Testis (tissue), 3 donors: ENCODE results near the gene DRAXIN. TPM values are rescaled to one million over a fixed set of nuclear protein-coding genes. Genes with fewer than 3 reads are reported as not detected.

ENCODE experiments used
- DNase-seq: peaks from one replicate; pipeline ENCODE4 v3.0.0-alpha.2; 2019
- H3K27ac ChIP-seq, 2 donors: fragments of 200-600 bp; sonication (generic); one replicate each; pipeline ENCODE4 v1.5.1; 2019
- H3K27me3 ChIP-seq: fragments of 200-600 bp; sonication (generic); one replicate; pipeline ENCODE4 v1.5.1; 2019
- H3K36me3 ChIP-seq: fragments of 200-600 bp; sonication (generic); one replicate; pipeline ENCODE4 v1.5.1; 2017; ENCODE audit warnings: low read depth; ENCODE audit errors: missing control alignments
- H3K4me1 ChIP-seq: fragments of 200-600 bp; sonication (generic); one replicate; pipeline ENCODE4 v1.5.1; 2019
- H3K4me3 ChIP-seq, 2 donors: fragments of 200-600 bp; sonication (generic); one replicate each; pipeline ENCODE4 v1.5.1; 2017 to 2019
- H3K9me3 ChIP-seq: fragments of 200-600 bp; sonication (generic); one replicate; pipeline ENCODE4 v1.5.1; 2017
- CTCF ChIP-seq, 3 experiments: fragments of 450-650 bp in 2 of 3; fragments of 200-600 bp in 1 of 3; sonication (generic) in 1 of 3; IDR thresholded peaks; one replicate each; pipeline ENCODE4 v1.5.1; 2016 to 2019; ENCODE audit warnings: antibody characterized with exemption in 3 of 3, mild to moderate bottlenecking in 2 of 3, moderate library complexity in 1 of 3
- POLR2A ChIP-seq: fragments of 450-650 bp; IDR thresholded peaks from one replicate; pipeline ENCODE4 v1.6.1; 2017; ENCODE audit warnings: antibody characterized with exemption, mild to moderate bottlenecking, moderate library complexity
- WGBS, 2 donors: methylation state at CpG; one replicate each; pipeline ENCODE4 v1.1.5; 2018; 5-methylcytosine and 5-hydroxymethylcytosine counted together
- intact Hi-C: fragments of 100-400 bp; cut with DNase I; formaldehyde crosslinking; loops from one replicate; pipeline ENCODE4 v1.15.1; 2023; ENCODE audit warnings: low total_unique reads
- polyA plus RNA-seq: library from polyadenylated mRNA; stranded (reverse); fragments of 350-450 nt; fragmentation: Illumina TruSeq; extraction: RNeasy Lipid Tissue Mini Kit (QIAGEN cat#74804); gene quantifications from one replicate; pipeline ENCODE4 v1.2.3, GENCODE V29; 2014; ENCODE audit warnings: low read depth, low replicate concordance; ENCODE audit not compliant: insufficient read depth
- total RNA-seq, 2 donors: library from RNA; depleted of rRNA; stranded (reverse); fragments of >200 nt; gene quantifications; one replicate each; pipeline ENCODE4 v1.2.3, GENCODE V29; 2016

DRAXIN gene
- total and polyA plus RNA-seq, 3 donors from 2014 or later, result 0.53 to 0.93 (median 0.79) TPM

GRCh38 chr1:11707621-11708276, 16.2 kb downstream of the DRAXIN start:
- Histone ChIP-seq H3K27me3 (no peaks in the 10 kb centered on the region), H3K9me3 (no peaks in the 10 kb centered on the region), H3K27ac (no peak overlapping the region), H3K36me3 (no peaks in the 10 kb centered on the region), H3K4me3 (no peak overlapping the region), H3K4me1 (peaks cover 6% of the 10 kb centered on the region)
- TF ChIP-seq CTCF (IDR thresholded peaks at IDR 0.05) (no peak), POLR2A (no peak)
- intact Hi-C loops, result no loop called here
- WGBS, 2 donors, result 59 to 66% methylated on average over 10 to 17 of the region's 17 CpGs
- peak; percentile 82 for DNase-seq

GRCh38 chr1:11708554-11709350, 17.2 kb downstream of the DRAXIN start:
- H3K9me3 ChIP-seq, result no peaks in the 10 kb centered on the region
- WGBS, 2 donors, result 73 to 79% methylated on average over 10 to 11 of the region's 11 CpGs
- no peak overlapping the region for H3K4me3 ChIP-seq
- TF ChIP-seq POLR2A (no peak), CTCF (IDR thresholded peaks at IDR 0.05) (no peak)
- intact Hi-C loops, result no loop called here
- H3K36me3 ChIP-seq, result no peaks in the 10 kb centered on the region
- H3K27me3 ChIP-seq, result no peaks in the 10 kb centered on the region
- H3K27ac ChIP-seq, result no peak overlapping the region
- DNase-seq, result no peak
- H3K4me1 ChIP-seq, result peaks cover 6% of the 10 kb centered on the region

- DNase-seq, result no peak
- Histone ChIP-seq H3K27ac (no peak overlapping the region), H3K27me3 (no peaks in the 10 kb centered on the region), H3K4me1 (peaks cover 9% of the 10 kb centered on the region), H3K4me3 (no peak overlapping the region), H3K9me3 (no peaks in the 10 kb centered on the region), H3K36me3 (no peaks in the 10 kb centered on the region)
- TF ChIP-seq CTCF (IDR thresholded peaks at IDR 0.05) (no peak), POLR2A (no peak)
- WGBS, 2 donors, result 84 to 98% methylated on average over 4 to 5 of the region's 5 CpGs
- intact Hi-C loops, result no loop called here
Observed at GRCh38 chr1:11711490-11711889, 20.0 kb downstream of the DRAXIN start.

GRCh38 chr1:11712285-11712684, 20.8 kb downstream of the DRAXIN start:
- Histone ChIP-seq H3K27ac (no peak overlapping the region), H3K4me1 (peaks cover 9% of the 10 kb centered on the region), H3K36me3 (no peaks in the 10 kb centered on the region), H3K9me3 (no peaks in the 10 kb centered on the region), H3K4me3 (no peak overlapping the region), H3K27me3 (no peaks in the 10 kb centered on the region)
- TF ChIP-seq POLR2A (no peak), CTCF (IDR thresholded peaks at IDR 0.05) (no peak)
- intact Hi-C loops, result no loop called here
- WGBS, 2 donors, result 94 to 100% methylated on average over 2 to 8 of the region's 8 CpGs
- no peak for DNase-seq
